ENCODE results near the gene TENM3. TPM values are rescaled to one million over a fixed set of nuclear protein-coding genes. Genes with fewer than 3 reads are reported as not detected.
A peak's percentile ranks its signal among the peaks of the same experiment; 100 is the strongest.

TENM3 gene
- polyA plus RNA-seq, 1 of the 3 experiments (the other 2 are of a cell fraction) = 10.4 TPM

DNA sequence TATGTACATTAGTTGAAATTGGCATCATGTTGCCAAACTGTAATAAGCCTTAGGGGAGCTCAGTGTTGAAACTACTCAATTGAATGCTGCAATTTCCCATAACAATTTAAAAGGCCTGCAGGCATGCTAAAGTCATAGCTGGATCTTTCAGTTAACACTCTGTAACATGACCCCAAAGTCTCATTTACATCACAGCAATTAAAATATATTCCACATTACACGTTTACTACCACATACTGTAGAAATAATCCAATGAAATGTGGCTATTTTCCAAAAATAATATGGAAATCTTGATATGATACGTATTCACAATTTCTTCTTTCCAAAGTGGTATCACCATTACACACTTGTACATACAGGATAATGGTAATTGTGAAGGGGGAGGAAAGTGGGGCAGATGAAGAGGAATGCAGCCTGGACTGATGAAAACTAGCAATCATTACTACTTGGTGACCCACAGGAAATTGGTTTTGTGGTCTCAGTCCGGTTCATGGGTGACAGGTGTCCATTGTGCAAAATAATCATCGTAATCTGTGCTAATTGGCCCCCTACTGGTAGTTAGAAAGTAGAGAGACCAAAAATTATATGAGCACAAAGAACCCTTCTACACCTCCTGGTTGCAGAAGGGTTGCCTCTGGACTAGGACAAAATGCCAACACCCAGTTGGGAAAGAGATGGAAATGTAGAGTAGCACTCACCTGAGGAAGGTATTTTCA is 63.7 kb downstream of the TENM3 start:
- no peak overlapping the region for H3K4me3 ChIP-seq (ENCODE audit: low read depth in 2 of 2, low read length in 1 of 2)
- peak overlapping the region; percentile 11 to 76; a peak in 2 of 4 replicates for H3K27ac ChIP-seq (ENCODE audit: low read depth in 2 of 2, low read length in 1 of 2)
- H3K9me2 ChIP-seq = no peaks in the 10 kb centered on the region
- ChIA-PET CTCF (interaction anchor here (1.1 kb wide), 1 partner anchor 11 kb away, joined by 4 read pairs; no protein-coding TSS in a partner anchor), POLR2A (no interaction called here)
- no peak overlapping the region for H3K9ac ChIP-seq
- WGBS (ENCODE audit: low lambda C conversion rate) = 75% methylated on average over 4 of the region's 4 CpGs
- no peak for TF ChIP-seq MAX (IDR thresholded peaks at IDR 0.05; ENCODE audit: low read depth)
- peak; percentile 52 for TF ChIP-seq CTCF (IDR thresholded peaks at IDR 0.05)
- DNase-seq = no peak
- no peak overlapping the region for H2AFZ ChIP-seq (ENCODE audit: low read depth)
- H3K36me3 ChIP-seq (replicated peaks in 1 of 2; ENCODE audit: control insufficient read depth in 1 of 2, insufficient read depth in 2 of 2, low read length in 1 of 2) = no peaks in the 10 kb centered on the region
- peak overlapping the region; percentile 54; the same call in 1 of the 2 replicates for H3K4me2 ChIP-seq
- H3F3A ChIP-seq (replicated peaks; ENCODE audit: insufficient read depth) = peaks cover 6% of the 10 kb centered on the region
- H3K79me2 ChIP-seq (ENCODE audit: insufficient read depth) = no peaks in the 10 kb centered on the region
- H3K27me3 ChIP-seq (ENCODE audit: insufficient read depth) = no peaks in the 10 kb centered on the region
- no peaks in the 10 kb centered on the region for H4K20me1 ChIP-seq (ENCODE audit: insufficient read depth)
- H3K4me1 ChIP-seq (ENCODE audit: control insufficient read depth in 1 of 2, insufficient read depth in 2 of 2, low read depth in 1 of 2, low read length in 1 of 2) = peaks cover 0 to 9% of the 10 kb centered on the region in 2 experiments; a peak in 3 of 4 replicates
- no peaks in the 10 kb centered on the region for H3K9me3 ChIP-seq

DNA sequence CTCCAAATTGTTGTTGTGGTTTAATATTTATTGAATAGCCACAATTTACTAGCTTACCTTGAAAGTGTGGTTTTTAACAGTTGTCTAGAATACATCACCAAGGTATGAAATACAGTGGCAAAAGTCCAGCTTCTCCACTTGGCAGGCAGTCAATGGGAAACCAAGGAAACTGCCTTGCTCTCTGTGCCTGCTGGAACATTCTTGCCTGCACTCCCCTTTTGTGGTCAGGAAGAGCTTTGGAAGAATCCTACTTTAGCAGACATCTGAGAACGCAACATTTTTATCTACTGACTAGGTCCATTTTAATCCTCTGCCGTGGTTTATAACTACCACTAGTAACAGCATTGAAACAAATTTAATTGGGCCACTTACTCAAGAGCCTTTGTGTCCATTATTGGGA is 64.5 kb downstream of the TENM3 start:
- Histone ChIP-seq H4K20me1 (ENCODE audit: insufficient read depth) (no peaks in the 10 kb centered on the region), H3K9me2 (no peaks in the 10 kb centered on the region), H3K9me3 (no peaks in the 10 kb centered on the region), H3K27ac (ENCODE audit: low read depth in 2 of 2, low read length in 1 of 2) (peak overlapping the region; percentile 24 to 76; a peak in 3 of 4 replicates), H3K27me3 (ENCODE audit: insufficient read depth) (no peaks in the 10 kb centered on the region), H3K4me3 (ENCODE audit: low read depth in 2 of 2, low read length in 1 of 2) (no peak overlapping the region), H3F3A (replicated peaks; ENCODE audit: insufficient read depth) (peaks cover 6% of the 10 kb centered on the region), H3K36me3 (replicated peaks in 1 of 2; ENCODE audit: control insufficient read depth in 1 of 2, insufficient read depth in 2 of 2, low read length in 1 of 2) (no peaks in the 10 kb centered on the region), H3K79me2 (ENCODE audit: insufficient read depth) (no peaks in the 10 kb centered on the region), H3K4me1 (ENCODE audit: control insufficient read depth in 1 of 2, insufficient read depth in 2 of 2, low read depth in 1 of 2, low read length in 1 of 2) (peaks cover 0 to 9% of the 10 kb centered on the region in 2 experiments; a peak in 3 of 4 replicates), H3K4me2 (peak overlapping the region; percentile 54), H3K9ac (no peak overlapping the region; the same call in 1 of the 2 replicates), H2AFZ (ENCODE audit: low read depth) (no peak overlapping the region)
- ChIA-PET POLR2A (no interaction called here), CTCF (interaction anchor here (1.1 kb wide), 1 partner anchor 10 kb away, joined by 4 read pairs; no protein-coding TSS in a partner anchor)
- no peak for DNase-seq
- WGBS (ENCODE audit: low lambda C conversion rate) = 0% methylated on average over 2 of the region's 2 CpGs
- no peak for TF ChIP-seq RCOR1 (IDR thresholded peaks at IDR 0.05; ENCODE audit: low read length)
- TF ChIP-seq MAX (IDR thresholded peaks at IDR 0.05; ENCODE audit: low read depth) = peak; percentile 53
- TF ChIP-seq POLR2AphosphoS5 (IDR thresholded peaks at IDR 0.05; ENCODE audit: low read depth, low read length) = peak; percentile 56; the same call in 1 of the 2 replicates
- no peak for TF ChIP-seq RAD21 (IDR thresholded peaks at IDR 0.05; ENCODE audit: low read length)
- TF ChIP-seq, protein P1, sequence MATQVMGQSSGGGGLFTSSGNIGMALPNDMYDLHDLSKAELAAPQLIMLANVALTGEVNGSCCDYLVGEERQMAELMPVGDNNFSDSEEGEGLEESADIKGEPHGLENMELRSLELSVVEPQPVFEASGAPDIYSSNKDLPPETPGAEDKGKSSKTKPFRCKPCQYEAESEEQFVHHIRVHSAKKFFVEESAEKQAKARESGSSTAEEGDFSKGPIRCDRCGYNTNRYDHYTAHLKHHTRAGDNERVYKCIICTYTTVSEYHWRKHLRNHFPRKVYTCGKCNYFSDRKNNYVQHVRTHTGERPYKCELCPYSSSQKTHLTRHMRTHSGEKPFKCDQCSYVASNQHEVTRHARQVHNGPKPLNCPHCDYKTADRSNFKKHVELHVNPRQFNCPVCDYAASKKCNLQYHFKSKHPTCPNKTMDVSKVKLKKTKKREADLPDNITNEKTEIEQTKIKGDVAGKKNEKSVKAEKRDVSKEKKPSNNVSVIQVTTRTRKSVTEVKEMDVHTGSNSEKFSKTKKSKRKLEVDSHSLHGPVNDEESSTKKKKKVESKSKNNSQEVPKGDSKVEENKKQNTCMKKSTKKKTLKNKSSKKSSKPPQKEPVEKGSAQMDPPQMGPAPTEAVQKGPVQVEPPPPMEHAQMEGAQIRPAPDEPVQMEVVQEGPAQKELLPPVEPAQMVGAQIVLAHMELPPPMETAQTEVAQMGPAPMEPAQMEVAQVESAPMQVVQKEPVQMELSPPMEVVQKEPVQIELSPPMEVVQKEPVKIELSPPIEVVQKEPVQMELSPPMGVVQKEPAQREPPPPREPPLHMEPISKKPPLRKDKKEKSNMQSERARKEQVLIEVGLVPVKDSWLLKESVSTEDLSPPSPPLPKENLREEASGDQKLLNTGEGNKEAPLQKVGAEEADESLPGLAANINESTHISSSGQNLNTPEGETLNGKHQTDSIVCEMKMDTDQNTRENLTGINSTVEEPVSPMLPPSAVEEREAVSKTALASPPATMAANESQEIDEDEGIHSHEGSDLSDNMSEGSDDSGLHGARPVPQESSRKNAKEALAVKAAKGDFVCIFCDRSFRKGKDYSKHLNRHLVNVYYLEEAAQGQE (IDR thresholded peaks at IDR 0.05; ENCODE audit: low read depth, low read length) = no peak
- TF ChIP-seq FOXM1 (IDR thresholded peaks at IDR 0.05; ENCODE audit: low read depth) = peak; percentile 82; the same call in 1 of the 2 replicates
- peak; percentile 79 for TF ChIP-seq JUND (IDR thresholded peaks at IDR 0.05)
- peak; percentile 35; the same call in 1 of the 2 replicates for TF ChIP-seq RXRA (IDR thresholded peaks at IDR 0.05; ENCODE audit: borderline replicate concordance, low read depth)
- TF ChIP-seq MEF2A (IDR thresholded peaks at IDR 0.05; ENCODE audit: borderline replicate concordance, low read depth) = peak; percentile 64; the same call in 1 of the 2 replicates
- TF ChIP-seq, protein P2, sequence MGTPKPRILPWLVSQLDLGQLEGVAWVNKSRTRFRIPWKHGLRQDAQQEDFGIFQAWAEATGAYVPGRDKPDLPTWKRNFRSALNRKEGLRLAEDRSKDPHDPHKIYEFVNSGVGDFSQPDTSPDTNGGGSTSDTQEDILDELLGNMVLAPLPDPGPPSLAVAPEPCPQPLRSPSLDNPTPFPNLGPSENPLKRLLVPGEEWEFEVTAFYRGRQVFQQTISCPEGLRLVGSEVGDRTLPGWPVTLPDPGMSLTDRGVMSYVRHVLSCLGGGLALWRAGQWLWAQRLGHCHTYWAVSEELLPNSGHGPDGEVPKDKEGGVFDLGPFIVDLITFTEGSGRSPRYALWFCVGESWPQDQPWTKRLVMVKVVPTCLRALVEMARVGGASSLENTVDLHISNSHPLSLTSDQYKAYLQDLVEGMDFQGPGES (IDR thresholded peaks at IDR 0.05; ENCODE audit: low read depth, low read length) = no peak
- TF ChIP-seq EP300 (IDR thresholded peaks at IDR 0.05; ENCODE audit: borderline replicate concordance in 1 of 2, low read depth in 1 of 2, low read length in 1 of 2) = peak in 1 of 2 experiments; percentile 83; a peak in 1 of 4 replicates
- peak; percentile 65 for TF ChIP-seq FOSL2 (IDR thresholded peaks at IDR 0.05; ENCODE audit: borderline replicate concordance, low read depth)
- no peak for TF ChIP-seq MXI1 (IDR thresholded peaks at IDR 0.05; ENCODE audit: low read depth, low read length)
- TF ChIP-seq CTCF (IDR thresholded peaks at IDR 0.05) = no peak
- peak; percentile 95 for TF ChIP-seq NFIC (IDR thresholded peaks at IDR 0.05; ENCODE audit: borderline replicate concordance)
